ENCODE results near the gene TMC3.

DNA sequence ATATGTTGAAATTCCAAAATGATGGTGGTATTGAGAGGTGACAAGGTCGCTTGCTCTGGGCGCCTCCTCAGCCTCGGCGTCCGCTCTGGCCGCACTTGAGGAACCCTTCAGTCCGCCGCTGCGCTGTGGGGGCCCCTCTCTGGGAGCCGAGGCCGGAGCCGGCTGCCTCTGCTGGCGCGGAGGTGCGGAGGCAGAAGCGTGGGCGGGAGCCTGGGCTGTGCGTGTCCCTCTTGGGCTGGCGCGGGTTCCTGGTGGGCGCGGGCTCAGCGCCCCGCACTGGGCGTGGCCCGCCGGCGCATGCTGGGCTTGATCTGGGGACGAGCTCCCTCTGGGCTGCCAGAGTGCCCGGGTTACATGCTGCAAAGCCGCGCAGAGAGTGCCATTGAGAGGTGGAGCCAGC lies 39.8 kb upstream of the TMC3 start:
- no peak for TF ChIP-seq CTCF (IDR thresholded peaks at IDR 0.05)
- TF ChIP-seq EP300 (IDR thresholded peaks at IDR 0.05) = no peak
- TF ChIP-seq POLR2A (IDR thresholded peaks at IDR 0.05; ENCODE audit: low read depth) = no peak

Data from esophagus muscularis mucosa (tissue), 4 donors.